Activated CD8-positive, alpha-beta memory T cell treated with anti-CD3 and anti-CD28 coated beads, Interleukin-2, amount 10 ng/mL, durations not matched to agents 7 days and 5 days (primary cell): ENCODE data around the gene SUMO4. TPM values are rescaled to one million over a fixed set of nuclear protein-coding genes. Genes with fewer than 3 reads are reported as not detected.

Experiments used
- ATAC-seq: fragments of 150-1000 bp; cut with Tn5 transposase; one replicate; pipeline ENCODE4 v1.10.0; 2021; ENCODE audit warnings: moderate library complexity
- CTCF ChIA-PET: fragments of 350-600 bp; sonication (Branson Sonifier 250); formaldehyde crosslinking; loops from one replicate; lab custom pipeline; 2021; ENCODE audit warnings: antibody characterized with exemption; lab: Charles Lee
- DNase-seq: peaks from one replicate; pipeline ENCODE4 v3.0.0-alpha.2; 2020
- H3K27ac Mint-ChIP-seq: one replicate; pipeline ENCODE4 v1.8.0; 2021; ENCODE audit warnings: mild to moderate bottlenecking, mixed read lengths
- H3K27me3 Mint-ChIP-seq: one replicate; pipeline ENCODE4 v1.8.0; 2021; ENCODE audit warnings: mixed read lengths
- H3K36me3 Mint-ChIP-seq: one replicate; pipeline ENCODE4 v1.8.0; 2021; ENCODE audit warnings: mild to moderate bottlenecking, mixed read lengths
- H3K4me1 Mint-ChIP-seq: one replicate; pipeline ENCODE4 v1.8.0; 2021; ENCODE audit warnings: mixed read lengths
- H3K4me3 Mint-ChIP-seq: one replicate; pipeline ENCODE4 v1.8.0; 2021; ENCODE audit warnings: mild to moderate bottlenecking, moderate library complexity, mixed read lengths
- H3K9me3 Mint-ChIP-seq: one replicate; pipeline ENCODE4 v1.8.0; 2022; ENCODE audit warnings: low read depth, mixed read lengths
- total RNA-seq, 2 experiments: library from RNA; stranded (reverse); gene quantifications; one replicate each; pipeline ENCODE4 v1.2.3, GENCODE V29; 2021

Gene SUMO4
- total RNA-seq, 2 experiments from 2014 or later = 7.4 to 10.6 TPM

DNA sequence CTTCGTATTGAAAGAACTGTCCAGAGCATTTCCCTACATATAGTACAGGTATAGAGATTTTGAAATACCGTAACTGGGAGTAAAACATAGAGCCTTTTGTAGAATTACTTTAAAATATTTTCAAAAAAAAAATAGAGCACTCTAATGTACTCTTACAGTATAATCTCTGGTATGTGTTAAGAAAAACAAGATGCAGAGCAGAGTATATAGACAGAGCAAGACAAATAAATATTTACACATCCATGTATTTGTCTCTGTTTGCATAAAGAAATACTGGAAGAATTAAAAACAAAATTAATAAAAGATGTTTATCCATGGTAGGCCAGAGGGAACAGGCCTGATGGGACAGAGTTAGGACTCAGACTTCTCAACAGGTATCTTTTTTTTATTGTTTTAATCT is 28.0 kb upstream of the SUMO4 start:
- Mint-ChIP-seq H3K4me3 (no peak overlapping the region), H3K4me1 (peaks cover 51% of the 10 kb centered on the region), H3K9me3 (no peaks in the 10 kb centered on the region), H3K36me3 (peaks cover 55% of the 10 kb centered on the region), H3K27me3 (no peaks in the 10 kb centered on the region), H3K27ac (no peak overlapping the region)
- CTCF ChIA-PET = interaction anchor here (2.3 kb wide), 1 partner anchor 60 kb away, joined by 5 read pairs; no protein-coding TSS in a partner anchor
- ATAC-seq (no peak), DNase-seq (no peak)

DNA sequence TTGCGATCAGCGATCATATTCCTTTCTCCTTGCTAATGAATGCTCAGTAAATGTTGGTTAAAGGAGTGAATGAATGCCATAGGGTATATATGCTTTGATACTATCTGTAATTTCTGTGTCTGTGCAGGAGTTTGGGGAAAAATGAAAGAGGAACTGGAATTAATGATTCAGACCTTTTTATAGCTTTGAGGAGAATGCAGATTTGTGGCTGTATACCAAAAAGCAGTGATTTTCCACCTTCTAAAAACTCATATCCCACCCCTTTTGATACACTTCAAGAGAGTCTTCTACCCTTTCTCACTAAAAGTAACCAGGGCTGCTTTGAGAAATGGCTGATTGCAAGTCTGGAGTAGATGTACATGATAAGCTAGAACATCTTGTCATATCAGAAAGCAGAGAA is 26.6 kb upstream of the SUMO4 start:
- CTCF ChIA-PET = interaction anchor here (1.0 to 2.3 kb wide), 2 partner anchors 35 to 58 kb away, joined by 3 to 5 read pairs; no protein-coding TSS in a partner anchor
- ATAC-seq = no peak
- Mint-ChIP-seq H3K9me3 (no peaks in the 10 kb centered on the region), H3K27ac (peak overlapping the region; percentile 47), H3K4me1 (peaks cover 55% of the 10 kb centered on the region), H3K4me3 (no peak overlapping the region), H3K27me3 (no peaks in the 10 kb centered on the region), H3K36me3 (peaks cover 65% of the 10 kb centered on the region)
- DNase-seq = no peak

DNA sequence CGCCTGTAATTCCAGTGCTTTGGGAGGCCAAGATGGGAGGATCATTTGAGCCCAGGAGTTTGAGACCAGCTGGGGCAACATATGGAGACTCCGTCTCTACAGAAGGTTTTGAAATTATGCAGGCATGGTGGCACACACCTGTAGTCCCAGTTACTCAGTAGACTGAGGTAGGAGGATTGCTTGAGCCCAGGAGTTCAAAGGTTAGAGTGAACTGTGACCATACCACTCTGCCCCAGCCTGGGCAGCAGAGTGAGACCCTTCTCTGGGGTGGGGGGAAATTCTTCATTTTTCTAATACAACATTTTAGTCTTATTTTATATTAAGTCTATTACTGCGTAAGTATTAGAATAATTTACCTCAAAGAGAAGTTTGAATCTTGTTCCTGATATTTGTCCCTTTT is 20.1 kb upstream of the SUMO4 start:
- H3K27me3 Mint-ChIP-seq = no peaks in the 10 kb centered on the region
- peaks cover 82% of the 10 kb centered on the region for H3K36me3 Mint-ChIP-seq
- CTCF ChIA-PET = no interaction called here
- ATAC-seq (no peak), DNase-seq (no peak)
- H3K4me1 Mint-ChIP-seq = peaks cover 55% of the 10 kb centered on the region
- H3K4me3 Mint-ChIP-seq = no peak overlapping the region
- no peak overlapping the region for H3K27ac Mint-ChIP-seq
- H3K9me3 Mint-ChIP-seq = peaks cover 2% of the 10 kb centered on the region

DNA sequence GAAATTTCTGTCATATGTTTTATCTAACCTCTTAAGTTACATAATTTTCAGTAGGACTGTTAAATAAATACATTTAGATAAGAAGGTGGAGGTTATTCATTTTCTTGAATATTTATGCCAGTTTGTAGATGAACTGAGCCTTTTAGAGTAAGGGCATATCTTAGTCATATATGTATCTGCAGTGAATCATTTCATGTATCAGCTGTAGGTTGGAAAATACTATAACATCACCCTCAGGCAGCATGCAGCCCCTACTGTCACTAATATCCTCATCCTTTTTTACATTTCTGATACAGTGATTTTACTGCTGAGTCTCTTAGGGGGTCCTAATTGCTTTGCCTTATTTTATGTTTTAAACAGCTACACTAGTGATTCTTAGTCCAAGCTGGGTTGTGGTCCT is 19.5 kb upstream of the SUMO4 start:
- H3K9me3 Mint-ChIP-seq = peaks cover 5% of the 10 kb centered on the region
- H3K36me3 Mint-ChIP-seq = peaks cover 83% of the 10 kb centered on the region
- no peak overlapping the region for H3K4me3 Mint-ChIP-seq
- no peaks in the 10 kb centered on the region for H3K27me3 Mint-ChIP-seq
- DNase-seq = no peak
- H3K27ac Mint-ChIP-seq = no peak overlapping the region
- H3K4me1 Mint-ChIP-seq = peaks cover 51% of the 10 kb centered on the region
- peak; percentile 42 for ATAC-seq
- CTCF ChIA-PET = no interaction called here

DNA sequence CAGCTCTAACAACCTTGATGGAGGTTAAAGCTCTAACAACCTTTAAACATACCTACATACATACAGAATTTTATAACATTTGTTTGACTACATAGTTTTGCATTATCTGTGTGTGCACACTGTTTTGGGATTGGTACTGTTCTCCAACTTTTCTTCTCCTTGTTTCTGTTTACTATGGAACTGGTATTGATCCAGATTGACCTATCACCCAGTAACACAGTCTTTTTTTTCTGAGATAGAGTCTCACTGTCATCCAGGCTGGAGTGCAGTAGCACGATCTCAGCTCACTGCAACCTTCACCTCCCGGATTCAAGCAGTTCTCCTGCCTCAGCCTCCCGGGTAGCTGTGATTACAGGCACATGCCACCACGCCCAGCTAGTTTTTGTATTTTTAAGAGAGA is 16.7 kb upstream of the SUMO4 start:
- Mint-ChIP-seq H3K27ac (peak overlapping the region; percentile 19), H3K4me3 (no peak overlapping the region), H3K27me3 (no peaks in the 10 kb centered on the region), H3K9me3 (peaks cover 24% of the 10 kb centered on the region), H3K36me3 (peaks cover 89% of the 10 kb centered on the region), H3K4me1 (peaks cover 52% of the 10 kb centered on the region)
- no peak for DNase-seq
- no peak for ATAC-seq
- CTCF ChIA-PET = interaction anchor here (0.7 kb wide), 1 partner anchor 38 kb away, joined by 3 read pairs; no protein-coding TSS in a partner anchor

DNA sequence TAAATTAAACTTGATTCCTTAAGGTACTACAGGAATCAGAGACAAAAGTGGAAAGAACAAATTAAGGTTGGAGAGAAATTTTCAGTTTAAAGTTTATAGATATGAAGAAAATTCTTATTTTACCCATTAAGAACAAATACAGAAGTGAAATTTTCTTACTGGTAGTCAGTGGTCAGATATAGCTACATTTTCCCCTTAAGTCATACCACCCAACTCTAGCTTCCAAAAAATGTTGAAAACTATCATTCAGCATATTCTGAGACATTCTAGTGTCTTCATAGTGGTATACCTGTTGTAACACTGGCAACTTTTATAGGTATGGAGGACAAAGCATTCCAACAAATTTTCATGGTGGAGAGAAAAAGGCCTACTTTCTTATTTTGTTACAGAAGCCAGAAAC is 15.6 kb upstream of the SUMO4 start:
- CTCF ChIA-PET = no interaction called here
- Mint-ChIP-seq H3K36me3 (peaks cover 85% of the 10 kb centered on the region), H3K27ac (no peak overlapping the region), H3K4me1 (peaks cover 41% of the 10 kb centered on the region), H3K9me3 (peaks cover 24% of the 10 kb centered on the region), H3K4me3 (no peak overlapping the region), H3K27me3 (no peaks in the 10 kb centered on the region)
- ATAC-seq (no peak), DNase-seq (no peak)

DNA sequence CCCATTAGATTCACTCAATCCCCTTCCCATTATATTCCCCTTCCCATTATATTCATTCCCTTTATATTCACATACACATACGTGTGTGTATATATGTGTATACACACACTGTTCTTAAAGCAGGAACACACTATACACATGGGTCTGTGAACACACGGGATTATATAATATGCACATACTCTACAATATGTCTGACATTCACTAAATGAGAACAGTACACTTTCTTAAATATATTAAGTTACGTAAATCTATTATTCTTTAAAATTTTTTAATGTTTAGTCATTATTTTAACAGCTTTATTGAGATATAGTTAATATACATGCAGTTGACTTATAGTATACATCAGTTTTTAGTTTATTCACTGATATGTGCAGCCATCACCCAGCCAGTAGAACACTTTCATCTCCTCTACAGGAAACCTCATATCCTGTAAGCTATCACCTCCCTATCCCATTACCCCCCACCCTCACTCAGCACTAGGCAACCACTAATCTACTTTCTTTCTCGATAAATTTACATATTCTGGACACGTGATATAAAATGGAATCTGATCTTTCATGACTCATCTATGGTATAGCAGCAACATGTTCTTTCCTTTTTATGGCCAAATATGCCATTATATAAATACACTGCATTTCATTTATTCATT is 13.9 kb upstream of the SUMO4 start:
- H3K4me3 Mint-ChIP-seq = no peak overlapping the region
- no peak overlapping the region for H3K27ac Mint-ChIP-seq
- peak; percentile 23 for ATAC-seq
- H3K4me1 Mint-ChIP-seq = peaks cover 37% of the 10 kb centered on the region
- peaks cover 27% of the 10 kb centered on the region for H3K9me3 Mint-ChIP-seq
- peaks cover 87% of the 10 kb centered on the region for H3K36me3 Mint-ChIP-seq
- no peak for DNase-seq
- CTCF ChIA-PET = no interaction called here
- H3K27me3 Mint-ChIP-seq = no peaks in the 10 kb centered on the region

DNA sequence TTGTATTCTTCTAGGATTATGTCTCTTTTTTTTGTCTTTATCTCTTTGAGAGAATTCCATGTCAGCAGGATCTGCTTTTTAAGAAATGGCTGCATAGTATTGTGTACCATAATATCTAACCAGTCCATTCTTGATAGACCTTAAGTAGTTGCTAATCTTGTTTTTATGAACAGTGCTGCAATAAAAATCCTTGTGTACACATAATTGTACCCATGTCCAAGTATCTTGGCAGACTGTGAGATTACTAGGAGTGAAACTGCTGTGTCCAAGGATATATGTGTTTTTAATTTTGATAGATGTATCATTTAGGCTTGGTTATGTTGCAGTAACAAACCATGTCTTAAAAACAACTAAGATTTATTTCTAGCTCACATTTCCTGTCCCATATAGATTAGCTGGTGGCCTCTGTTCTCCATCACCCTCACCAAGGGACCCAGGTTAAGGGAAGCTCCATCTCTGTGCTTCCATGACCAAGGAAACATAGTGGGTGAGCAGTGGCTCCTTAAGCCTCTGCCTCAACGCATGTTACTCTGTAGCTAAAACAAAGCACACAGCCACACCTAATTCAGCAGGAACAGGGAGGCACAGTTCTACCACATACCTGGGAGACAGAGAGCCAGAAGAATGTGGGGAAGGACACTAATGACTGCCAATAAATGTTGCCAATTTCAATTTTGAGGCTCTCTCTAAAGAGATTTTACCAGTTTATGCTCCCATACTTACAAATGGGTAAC is 12.1 kb upstream of the SUMO4 start:
- no peak overlapping the region for H3K27ac Mint-ChIP-seq
- ATAC-seq (no peak), DNase-seq (no peak)
- CTCF ChIA-PET = no interaction called here
- H3K36me3 Mint-ChIP-seq = peaks cover 88% of the 10 kb centered on the region
- H3K27me3 Mint-ChIP-seq = no peaks in the 10 kb centered on the region
- no peak overlapping the region for H3K4me3 Mint-ChIP-seq
- H3K4me1 Mint-ChIP-seq = peaks cover 43% of the 10 kb centered on the region
- H3K9me3 Mint-ChIP-seq = peaks cover 28% of the 10 kb centered on the region

DNA sequence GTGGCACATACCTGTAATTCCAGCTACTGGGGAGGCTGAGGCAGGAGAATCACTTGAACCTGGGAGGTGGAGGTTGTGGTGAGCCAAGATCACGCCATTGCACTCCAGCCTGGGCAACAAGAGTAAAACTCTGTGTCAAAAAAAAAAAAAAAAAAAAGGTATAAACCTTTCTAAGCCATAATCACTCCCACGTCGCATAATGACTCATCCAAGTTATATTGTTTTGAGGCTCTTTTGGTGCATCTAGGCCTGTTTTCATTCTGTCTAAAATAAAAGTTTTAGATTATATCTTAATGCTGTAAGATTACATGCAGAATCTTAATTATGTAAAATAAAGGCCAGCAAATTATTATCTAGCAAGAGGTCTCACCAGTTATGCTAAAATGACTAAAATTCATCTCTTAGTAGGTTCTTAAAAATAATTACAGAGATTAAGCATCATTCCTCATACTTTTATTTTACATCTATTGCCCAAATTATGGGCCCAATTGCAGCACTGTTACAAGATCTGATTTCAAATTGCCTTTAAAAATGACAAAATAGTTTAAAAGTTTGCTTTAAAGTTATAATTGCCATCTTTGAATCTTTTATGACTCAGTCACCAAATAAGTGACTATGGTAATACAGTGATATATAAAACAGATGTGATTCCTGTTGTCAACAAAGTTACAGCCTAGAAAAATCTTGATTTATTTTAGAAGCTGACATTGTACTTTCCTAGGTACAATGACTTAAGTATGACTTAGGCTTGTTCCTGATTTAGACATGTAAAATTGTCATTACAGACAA is 10.4 kb upstream of the SUMO4 start:
- ATAC-seq (no peak), DNase-seq (no peak)
- no peak overlapping the region for H3K4me3 Mint-ChIP-seq
- CTCF ChIA-PET = no interaction called here
- peaks cover 28% of the 10 kb centered on the region for H3K9me3 Mint-ChIP-seq
- H3K4me1 Mint-ChIP-seq = peaks cover 50% of the 10 kb centered on the region
- no peaks in the 10 kb centered on the region for H3K27me3 Mint-ChIP-seq
- no peak overlapping the region for H3K27ac Mint-ChIP-seq
- H3K36me3 Mint-ChIP-seq = peaks cover 84% of the 10 kb centered on the region

DNA sequence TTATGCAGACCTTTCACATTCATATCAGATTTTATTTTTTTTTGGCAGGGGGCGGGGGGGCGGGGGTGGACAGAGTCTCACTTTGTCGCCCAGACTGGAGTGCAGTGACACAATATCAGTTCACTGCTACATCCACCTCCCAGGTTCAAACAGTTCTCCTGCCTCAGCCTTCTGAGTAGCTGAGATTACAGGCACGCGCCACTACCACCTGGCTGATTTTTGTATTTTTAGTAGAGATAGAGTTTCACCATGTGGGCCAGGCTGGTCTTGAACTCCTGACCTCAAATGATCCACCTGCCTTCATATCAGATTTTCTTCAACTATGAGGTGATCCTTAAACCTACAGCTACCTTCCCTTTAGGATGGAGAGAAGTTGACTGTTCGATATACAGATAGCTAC is 8.0 kb upstream of the SUMO4 start:
- Mint-ChIP-seq H3K4me1 (peaks cover 54% of the 10 kb centered on the region), H3K27ac (no peak overlapping the region), H3K4me3 (no peak overlapping the region), H3K9me3 (peaks cover 12% of the 10 kb centered on the region), H3K27me3 (no peaks in the 10 kb centered on the region), H3K36me3 (peaks cover 87% of the 10 kb centered on the region)
- DNase-seq = no peak
- no peak for ATAC-seq
- CTCF ChIA-PET = interaction anchor here (1.0 to 2.2 kb wide), 3 partner anchors 36 to 50 kb away, joined by 3 to 7 read pairs (median 4); no protein-coding TSS in a partner anchor

DNA sequence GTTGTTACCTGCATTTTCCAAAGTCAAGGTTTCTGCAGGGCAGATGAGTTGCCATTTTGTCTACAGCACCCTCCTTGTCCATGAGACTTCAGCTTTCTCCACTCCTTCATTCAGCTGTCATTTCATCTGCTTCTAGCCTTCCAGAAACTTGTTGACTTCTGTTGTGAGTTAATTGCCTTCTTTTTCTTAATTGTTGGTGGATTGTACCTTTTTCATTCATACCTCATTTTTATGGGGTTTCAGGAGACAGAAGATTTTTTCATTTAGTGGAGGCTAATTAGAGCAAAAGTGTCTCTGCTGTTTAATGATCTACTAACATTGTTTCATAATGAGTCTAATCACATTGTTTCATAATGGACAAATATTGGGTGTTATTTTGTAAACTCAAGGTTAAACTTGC is 7.5 kb upstream of the SUMO4 start:
- Mint-ChIP-seq H3K27me3 (no peaks in the 10 kb centered on the region), H3K27ac (no peak overlapping the region), H3K4me1 (peaks cover 54% of the 10 kb centered on the region), H3K9me3 (peaks cover 10% of the 10 kb centered on the region), H3K4me3 (no peak overlapping the region), H3K36me3 (peaks cover 87% of the 10 kb centered on the region)
- no peak for ATAC-seq
- CTCF ChIA-PET = interaction anchor here (1.0 to 2.2 kb wide), 4 partner anchors 18 to 51 kb away, joined by 3 to 7 read pairs (median 4); no protein-coding TSS in a partner anchor
- no peak for DNase-seq

DNA sequence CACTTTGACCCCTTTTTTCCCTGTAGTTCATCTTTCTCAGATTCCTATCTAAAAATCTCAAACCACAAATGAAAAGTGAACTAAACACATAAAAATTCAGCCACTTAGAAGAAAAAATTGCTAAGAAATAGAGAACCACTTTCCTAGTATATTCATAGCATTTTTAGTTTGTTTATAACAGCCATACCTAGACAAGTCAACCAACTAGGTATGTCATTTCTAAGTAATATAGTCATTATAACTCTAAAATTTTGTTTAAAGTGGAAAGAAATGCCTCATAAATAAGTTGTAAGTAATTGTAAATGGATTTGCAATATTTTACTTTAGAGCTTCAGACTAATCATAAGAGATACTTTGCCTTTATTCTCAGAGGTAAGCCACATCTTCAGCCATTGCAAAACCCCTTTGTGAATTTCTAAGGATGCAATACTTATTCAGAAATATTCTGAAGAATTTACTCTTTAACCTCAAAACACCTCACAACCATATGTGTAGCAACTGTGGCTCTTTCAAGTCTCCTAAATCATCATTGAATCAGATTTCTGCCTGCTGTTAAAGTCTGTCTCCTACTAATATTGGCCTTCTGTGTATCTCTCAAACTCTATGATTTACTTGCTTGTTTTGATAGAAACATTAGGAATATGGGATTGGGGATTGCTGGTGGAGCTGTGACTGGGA is 6.9 kb upstream of the SUMO4 start:
- H3K9me3 Mint-ChIP-seq = peaks cover 6% of the 10 kb centered on the region
- H3K36me3 Mint-ChIP-seq = peaks cover 85% of the 10 kb centered on the region
- H3K27ac Mint-ChIP-seq = no peak overlapping the region
- no peak for ATAC-seq
- H3K4me3 Mint-ChIP-seq = no peak overlapping the region
- H3K27me3 Mint-ChIP-seq = no peaks in the 10 kb centered on the region
- no peak for DNase-seq
- H3K4me1 Mint-ChIP-seq = peaks cover 52% of the 10 kb centered on the region
- CTCF ChIA-PET = interaction anchor here (1.4 to 2.2 kb wide), 2 partner anchors 17 to 39 kb away, joined by 3 to 7 read pairs; no protein-coding TSS in a partner anchor

DNA sequence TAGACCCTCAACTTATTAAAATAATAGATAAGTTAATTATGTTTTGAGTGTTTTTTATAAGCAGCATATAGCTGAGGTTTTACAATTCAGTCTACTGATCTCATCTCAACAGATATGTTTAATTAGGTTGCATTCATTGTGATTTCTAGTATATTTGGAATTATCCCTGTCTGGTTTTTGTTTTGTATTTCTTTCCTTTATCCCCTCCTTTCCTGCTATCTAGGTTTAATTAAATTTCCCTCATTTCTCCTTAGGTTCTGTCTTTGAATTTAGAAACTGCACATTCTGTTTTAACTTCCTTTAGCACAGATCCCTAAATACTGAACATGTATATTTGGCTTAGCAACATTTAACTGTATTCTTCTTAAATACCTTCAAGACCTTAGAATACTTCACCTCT is 4.9 kb upstream of the SUMO4 start:
- Mint-ChIP-seq H3K4me3 (no peak overlapping the region), H3K36me3 (peaks cover 80% of the 10 kb centered on the region), H3K4me1 (peaks cover 50% of the 10 kb centered on the region), H3K27ac (no peak overlapping the region), H3K27me3 (no peaks in the 10 kb centered on the region), H3K9me3 (peaks cover 2% of the 10 kb centered on the region)
- DNase-seq = no peak
- no peak for ATAC-seq
- CTCF ChIA-PET = no interaction called here
